Measurements from ENCODE around the gene CRIP1. TPM values are rescaled to one million over a fixed set of nuclear protein-coding genes. Genes with fewer than 3 reads are reported as not detected.

The CRIP1 gene
- total and polyA plus RNA-seq, 2 experiments from 2014 or later, result 1.8 to 14.7 TPM

- Histone ChIP-seq H4K20me1 (ENCODE audit: insufficient read depth, poor library complexity, severe bottlenecking) (no peaks in the 10 kb centered on the region), H3K27ac (no peak overlapping the region), H3K4me3 (no peak overlapping the region), H2AFZ (no peak overlapping the region), H3K4me1 (ENCODE audit: insufficient read depth) (no peaks in the 10 kb centered on the region), H3K9me3 (ENCODE audit: low read depth) (no peaks in the 10 kb centered on the region), H3K36me3 (replicated peaks; ENCODE audit: insufficient read depth, low read depth) (no peaks in the 10 kb centered on the region), H3K79me2 (no peaks in the 10 kb centered on the region), H3K9me2 (replicated peaks; ENCODE audit: insufficient read depth) (no peaks in the 10 kb centered on the region), H3K27me3 (no peaks in the 10 kb centered on the region), H3K4me2 (no peak overlapping the region)
- WGBS (ENCODE audit: low lambda C conversion rate, missing lambda C conversion rate), result 96% methylated on average over 31 of the region's 31 CpGs
- TF ChIP-seq EZH2 (IDR thresholded peaks at IDR 0.05; ENCODE audit: borderline replicate concordance) (no peak), CTCF (IDR thresholded peaks at IDR 0.05; ENCODE audit: poor library complexity) (no peak), EZH2phosphoT487 (IDR thresholded peaks at IDR 0.05; ENCODE audit: low read depth, severe bottlenecking, unreplicated experiment) (no peak)
- no peak for DNase-seq (ENCODE audit: low spot score)
These were observed 38.7 kb upstream of the CRIP1 start for GRCh38 chr14:105447651-105448640.

- Histone ChIP-seq H3K4me1 (ENCODE audit: insufficient read depth) (no peaks in the 10 kb centered on the region), H3K4me3 (no peak overlapping the region), H3K9me3 (ENCODE audit: low read depth) (no peaks in the 10 kb centered on the region), H4K20me1 (ENCODE audit: insufficient read depth, poor library complexity, severe bottlenecking) (no peaks in the 10 kb centered on the region), H3K79me2 (no peaks in the 10 kb centered on the region), H3K36me3 (replicated peaks; ENCODE audit: insufficient read depth, low read depth) (no peaks in the 10 kb centered on the region), H3K9me2 (replicated peaks; ENCODE audit: insufficient read depth) (no peaks in the 10 kb centered on the region), H2AFZ (no peak overlapping the region), H3K4me2 (no peak overlapping the region), H3K27ac (no peak overlapping the region), H3K27me3 (no peaks in the 10 kb centered on the region)
- peak; percentile 63 for DNase-seq (ENCODE audit: low spot score)
- TF ChIP-seq EZH2phosphoT487 (IDR thresholded peaks at IDR 0.05; ENCODE audit: low read depth, severe bottlenecking, unreplicated experiment) (no peak), CTCF (IDR thresholded peaks at IDR 0.05; ENCODE audit: poor library complexity) (peak; percentile 53), EZH2 (IDR thresholded peaks at IDR 0.05; ENCODE audit: borderline replicate concordance) (no peak)
- WGBS (ENCODE audit: low lambda C conversion rate, missing lambda C conversion rate), result 83% methylated on average over 10 of the region's 16 CpGs
These were observed 38.0 kb upstream of the CRIP1 start for GRCh38 chr14:105448706-105449111.

DNA sequence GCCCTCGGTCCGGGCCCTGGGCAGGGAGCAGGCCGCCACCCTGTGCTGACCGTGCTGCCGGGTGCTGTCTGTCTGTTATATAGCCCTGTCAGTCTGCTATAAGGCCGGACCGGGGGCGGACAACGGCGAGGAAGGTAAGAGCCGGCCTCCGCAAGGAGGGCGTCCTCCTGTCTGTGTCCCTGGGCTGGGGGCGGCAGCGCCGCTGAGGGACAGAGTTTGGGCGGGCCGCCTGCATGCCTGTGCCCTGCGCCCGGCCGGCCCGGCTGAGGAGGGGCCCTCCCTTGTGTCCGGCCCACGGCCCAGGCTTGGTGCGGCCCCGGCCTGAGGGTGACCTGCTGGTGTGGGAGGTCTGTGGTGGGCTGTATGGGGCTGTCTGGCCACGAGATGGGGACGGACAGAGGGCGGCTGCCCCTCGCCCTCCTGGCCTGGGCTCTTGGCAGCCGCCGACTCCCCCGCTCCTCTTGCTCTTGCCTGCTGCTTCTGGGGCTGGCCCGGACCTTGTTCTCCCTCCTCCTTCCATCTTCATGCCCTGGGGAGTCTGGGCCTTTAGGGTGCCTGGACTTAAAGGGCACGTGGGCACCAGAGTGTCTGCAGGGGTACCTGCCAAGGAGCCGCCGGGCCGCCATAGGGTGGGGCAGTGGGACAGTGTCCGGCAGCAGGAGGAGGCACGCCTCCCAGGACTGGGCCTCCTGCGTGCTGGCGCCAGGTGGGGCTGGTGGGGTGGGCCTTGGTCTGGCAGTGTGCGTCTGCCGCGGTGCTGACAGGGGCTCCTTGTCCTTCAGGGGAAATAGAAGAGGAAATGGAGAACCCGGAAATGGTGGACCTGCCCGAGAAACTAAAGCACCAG lies 37.2 kb upstream of the CRIP1 start:
- Histone ChIP-seq H3K4me3 (no peak overlapping the region), H3K9me2 (replicated peaks; ENCODE audit: insufficient read depth) (no peaks in the 10 kb centered on the region), H3K4me2 (no peak overlapping the region), H3K27ac (no peak overlapping the region), H3K79me2 (no peaks in the 10 kb centered on the region), H3K4me1 (ENCODE audit: insufficient read depth) (no peaks in the 10 kb centered on the region), H3K9me3 (ENCODE audit: low read depth) (no peaks in the 10 kb centered on the region), H2AFZ (no peak overlapping the region), H3K36me3 (replicated peaks; ENCODE audit: insufficient read depth, low read depth) (no peaks in the 10 kb centered on the region), H3K27me3 (no peaks in the 10 kb centered on the region), H4K20me1 (ENCODE audit: insufficient read depth, poor library complexity, severe bottlenecking) (no peaks in the 10 kb centered on the region)
- DNase-seq (ENCODE audit: low spot score), result no peak
- TF ChIP-seq CTCF (IDR thresholded peaks at IDR 0.05; ENCODE audit: poor library complexity), result no peak
- TF ChIP-seq EZH2phosphoT487 (IDR thresholded peaks at IDR 0.05; ENCODE audit: low read depth, severe bottlenecking, unreplicated experiment), result no peak
- TF ChIP-seq EZH2 (IDR thresholded peaks at IDR 0.05; ENCODE audit: borderline replicate concordance), result no peak
- WGBS (ENCODE audit: low lambda C conversion rate, missing lambda C conversion rate), result 98% methylated on average over 41 of the region's 47 CpGs
